ENCODE measurements around the gene PAXX. TPM values are rescaled to one million over a fixed set of nuclear protein-coding genes. Genes with fewer than 3 reads are reported as not detected.

PAXX gene
- total RNA-seq, 1 donor from 2014 or later = 84.9 TPM

GRCh38 chr9:136956604-136957003 is 35.6 kb upstream of the PAXX start:
- H3K9me3 Mint-ChIP-seq = peaks cover 7% of the 10 kb centered on the region
- H3K4me1 Mint-ChIP-seq = no peaks in the 10 kb centered on the region
- H3K36me3 Mint-ChIP-seq (ENCODE audit: low read depth) = no peaks in the 10 kb centered on the region
- no peak overlapping the region for H3K4me3 Mint-ChIP-seq
- TF ChIP-seq CTCF (conservative IDR thresholded peaks at IDR 0.05) = no peak
- no peak overlapping the region for H3K27ac Mint-ChIP-seq (ENCODE audit: unreplicated experiment)
- no peak for DNase-seq (ENCODE audit: low read depth, low spot score)
- no peaks in the 10 kb centered on the region for H3K27me3 Mint-ChIP-seq (ENCODE audit: low read depth)

GRCh38 chr9:136957461-136957860 is 34.8 kb upstream of the PAXX start:
- peaks cover 7% of the 10 kb centered on the region for H3K9me3 Mint-ChIP-seq
- no peaks in the 10 kb centered on the region for H3K4me1 Mint-ChIP-seq
- no peak for TF ChIP-seq CTCF (conservative IDR thresholded peaks at IDR 0.05)
- no peak overlapping the region for H3K27ac Mint-ChIP-seq (ENCODE audit: unreplicated experiment)
- DNase-seq (ENCODE audit: low read depth, low spot score) = no peak
- H3K4me3 Mint-ChIP-seq = no peak overlapping the region
- H3K27me3 Mint-ChIP-seq (ENCODE audit: low read depth) = no peaks in the 10 kb centered on the region
- no peaks in the 10 kb centered on the region for H3K36me3 Mint-ChIP-seq (ENCODE audit: low read depth)

DNA sequence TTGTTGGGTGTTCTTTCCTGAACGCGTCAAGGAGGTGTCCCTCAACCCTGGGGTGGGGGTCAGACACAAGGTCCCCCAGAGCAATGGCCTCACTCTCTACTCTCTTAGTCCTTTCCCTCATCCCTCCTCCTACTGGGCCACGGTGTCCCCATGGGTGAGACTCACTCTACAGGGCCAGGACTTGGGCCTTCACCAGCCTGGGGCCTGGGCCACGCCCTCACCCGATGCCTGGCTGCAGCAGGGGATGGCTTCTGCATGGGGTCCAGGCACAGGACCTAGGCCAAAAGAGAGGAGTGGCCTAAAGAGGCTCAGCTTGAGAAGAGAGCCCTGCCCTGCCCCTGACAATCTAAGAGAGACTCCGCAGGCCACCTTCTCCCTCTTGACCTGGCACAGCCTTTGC is 34.3 kb upstream of the PAXX start:
- DNase-seq (ENCODE audit: low read depth, low spot score) = no peak
- peaks cover 2% of the 10 kb centered on the region for H3K4me1 Mint-ChIP-seq
- peaks cover 7% of the 10 kb centered on the region for H3K9me3 Mint-ChIP-seq
- no peak overlapping the region for H3K4me3 Mint-ChIP-seq
- no peak for TF ChIP-seq CTCF (conservative IDR thresholded peaks at IDR 0.05)
- no peaks in the 10 kb centered on the region for H3K27me3 Mint-ChIP-seq (ENCODE audit: low read depth)
- no peak overlapping the region for H3K27ac Mint-ChIP-seq (ENCODE audit: unreplicated experiment)
- no peaks in the 10 kb centered on the region for H3K36me3 Mint-ChIP-seq (ENCODE audit: low read depth)

DNA sequence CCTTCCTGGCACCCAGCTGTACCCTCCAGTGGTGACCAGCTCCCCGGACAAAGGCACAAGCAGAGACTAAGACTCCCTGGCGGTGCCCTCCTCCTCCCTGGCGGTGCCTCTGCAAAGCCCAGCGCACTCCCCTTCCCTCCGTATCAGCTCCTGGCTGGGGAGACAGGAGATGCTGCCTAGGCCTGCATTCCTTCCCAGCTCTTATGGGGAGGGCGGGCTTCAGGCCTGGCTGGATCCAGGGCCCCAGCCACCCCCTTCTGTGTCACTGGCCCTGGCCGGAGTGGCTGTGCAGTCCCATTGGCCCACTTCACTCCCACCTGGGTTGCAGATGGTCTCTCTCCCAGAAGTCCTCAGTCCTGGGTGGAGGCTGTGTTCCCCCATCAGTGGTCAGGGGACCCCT is 33.7 kb upstream of the PAXX start:
- Mint-ChIP-seq H3K36me3 (ENCODE audit: low read depth) (no peaks in the 10 kb centered on the region), H3K27me3 (ENCODE audit: low read depth) (no peaks in the 10 kb centered on the region), H3K4me1 (peaks cover 6% of the 10 kb centered on the region), H3K9me3 (peaks cover 7% of the 10 kb centered on the region), H3K4me3 (no peak overlapping the region), H3K27ac (ENCODE audit: unreplicated experiment) (no peak overlapping the region)
- no peak for TF ChIP-seq CTCF (conservative IDR thresholded peaks at IDR 0.05)
- no peak for DNase-seq (ENCODE audit: low read depth, low spot score)

GRCh38 chr9:136958898-136959850 is 33.0 kb upstream of the PAXX start:
- H3K36me3 Mint-ChIP-seq (ENCODE audit: low read depth) = no peaks in the 10 kb centered on the region
- H3K27ac Mint-ChIP-seq (ENCODE audit: unreplicated experiment) = no peak overlapping the region
- peaks cover 6% of the 10 kb centered on the region for H3K4me1 Mint-ChIP-seq
- H3K9me3 Mint-ChIP-seq = peaks cover 7% of the 10 kb centered on the region
- H3K27me3 Mint-ChIP-seq (ENCODE audit: low read depth) = no peaks in the 10 kb centered on the region
- TF ChIP-seq CTCF (conservative IDR thresholded peaks at IDR 0.05) = no peak
- no peak for DNase-seq (ENCODE audit: low read depth, low spot score)
- H3K4me3 Mint-ChIP-seq = no peak overlapping the region

All from neural crest cell (in vitro differentiated cells).